Activated naive CD4-positive, alpha-beta T cell treated with anti-CD3 and anti-CD28 coated beads, Interleukin-2, amount 10 ng/mL, durations not matched to agents 7 days and 5 days (primary cell): ENCODE results near the gene ATOSB.

ENCODE experiments used
- CTCF ChIA-PET: fragments of 350-600 bp; sonication (Branson Sonifier 250); formaldehyde crosslinking; loops from one replicate; lab custom pipeline; 2021; ENCODE audit warnings: antibody characterized with exemption; lab: Charles Lee
- DNase-seq: peaks from one replicate; pipeline ENCODE4 v3.0.0-alpha.2; 2020
- H3K27ac Mint-ChIP-seq: one replicate; pipeline ENCODE4 v1.8.0; 2021; ENCODE audit warnings: mild to moderate bottlenecking, moderate library complexity, mixed read lengths
- H3K27me3 Mint-ChIP-seq: one replicate; pipeline ENCODE4 v1.8.0; 2021; ENCODE audit warnings: mild to moderate bottlenecking, mixed read lengths
- H3K36me3 Mint-ChIP-seq: one replicate; pipeline ENCODE4 v1.8.0; 2021; ENCODE audit warnings: mixed read lengths
- H3K4me1 Mint-ChIP-seq: one replicate; pipeline ENCODE4 v1.8.0; 2021; ENCODE audit warnings: mixed read lengths
- H3K4me3 Mint-ChIP-seq: one replicate; pipeline ENCODE4 v1.8.0; 2021; ENCODE audit warnings: mild to moderate bottlenecking, moderate library complexity, mixed read lengths
- H3K9me3 Mint-ChIP-seq: one replicate; pipeline ENCODE4 v1.8.0; 2021; ENCODE audit warnings: mixed read lengths

Gene ATOSB

DNA sequence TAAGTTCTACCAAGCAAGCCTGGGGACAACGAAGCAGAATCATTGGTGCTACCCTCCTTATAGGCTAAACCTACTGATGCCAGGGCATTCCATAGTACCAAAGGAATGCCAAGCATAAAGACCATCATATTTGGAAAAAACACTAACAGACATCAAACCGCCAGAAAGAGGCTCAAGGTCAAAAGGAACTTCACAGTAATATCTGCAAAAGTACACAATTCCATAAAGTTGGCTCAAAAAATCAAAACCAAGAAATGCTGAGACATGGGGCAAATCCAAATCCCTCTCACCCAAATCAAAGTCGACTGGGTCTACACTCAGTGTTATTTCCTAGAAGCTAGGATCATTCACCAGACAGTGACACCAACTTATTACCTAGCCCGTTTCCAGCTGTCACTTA, 46.6 kb downstream of the ATOSB start:
- Mint-ChIP-seq H3K9me3 (no peaks in the 10 kb centered on the region), H3K4me3 (no peak overlapping the region)

GRCh38 chr9:35067056-35067455, 48.6 kb downstream of the ATOSB start:
- DNase-seq = no peak
- H3K27me3 Mint-ChIP-seq = no peaks in the 10 kb centered on the region
- no peaks in the 10 kb centered on the region for H3K9me3 Mint-ChIP-seq
- CTCF ChIA-PET = no interaction called here
- no peak overlapping the region for H3K27ac Mint-ChIP-seq
- peaks cover 70% of the 10 kb centered on the region for H3K36me3 Mint-ChIP-seq
- no peak overlapping the region for H3K4me3 Mint-ChIP-seq
- peaks cover 37% of the 10 kb centered on the region for H3K4me1 Mint-ChIP-seq

More for the DNA sequence above, 46.6 kb downstream of the ATOSB start:
- H3K36me3 Mint-ChIP-seq = peaks cover 58% of the 10 kb centered on the region
- H3K4me1 Mint-ChIP-seq = peaks cover 48% of the 10 kb centered on the region
- CTCF ChIA-PET = no interaction called here
- H3K27me3 Mint-ChIP-seq = no peaks in the 10 kb centered on the region
- peak overlapping the region; percentile 69 for H3K27ac Mint-ChIP-seq
- no peak for DNase-seq

GRCh38 chr9:35060548-35061207, 55.0 kb downstream of the ATOSB start:
- no peaks in the 10 kb centered on the region for H3K27me3 Mint-ChIP-seq
- H3K4me1 Mint-ChIP-seq = no peaks in the 10 kb centered on the region
- H3K27ac Mint-ChIP-seq = no peak overlapping the region
- no peak for DNase-seq
- no peaks in the 10 kb centered on the region for H3K9me3 Mint-ChIP-seq
- no peak overlapping the region for H3K4me3 Mint-ChIP-seq
- CTCF ChIA-PET = interaction anchor here (1.0 to 1.6 kb wide), 2 partner anchors 9 to 161 kb away, joined by 3 to 4 read pairs; no protein-coding TSS in a partner anchor
- H3K36me3 Mint-ChIP-seq = peaks cover 81% of the 10 kb centered on the region

- Mint-ChIP-seq H3K36me3 (peaks cover 81% of the 10 kb centered on the region), H3K4me3 (no peak overlapping the region), H3K27me3 (no peaks in the 10 kb centered on the region), H3K9me3 (no peaks in the 10 kb centered on the region), H3K4me1 (no peaks in the 10 kb centered on the region), H3K27ac (peak overlapping the region; percentile 15)
- no peak for DNase-seq
- CTCF ChIA-PET = interaction anchor here (1.6 kb wide), 1 partner anchor 8 kb away, joined by 4 read pairs; no protein-coding TSS in a partner anchor
These were observed 56.2 kb downstream of the ATOSB start for GRCh38 chr9:35059438-35059837.

GRCh38 chr9:35057271-35057620, 58.4 kb downstream of the ATOSB start:
- H3K27ac Mint-ChIP-seq = no peak overlapping the region
- no peak overlapping the region for H3K4me3 Mint-ChIP-seq
- H3K4me1 Mint-ChIP-seq = no peaks in the 10 kb centered on the region
- CTCF ChIA-PET = interaction anchor here (0.7 kb wide), 1 partner anchor 14 kb away, joined by 3 read pairs; no protein-coding TSS in a partner anchor
- peaks cover 75% of the 10 kb centered on the region for H3K36me3 Mint-ChIP-seq
- no peaks in the 10 kb centered on the region for H3K27me3 Mint-ChIP-seq
- H3K9me3 Mint-ChIP-seq = no peaks in the 10 kb centered on the region
- DNase-seq = no peak

DNA sequence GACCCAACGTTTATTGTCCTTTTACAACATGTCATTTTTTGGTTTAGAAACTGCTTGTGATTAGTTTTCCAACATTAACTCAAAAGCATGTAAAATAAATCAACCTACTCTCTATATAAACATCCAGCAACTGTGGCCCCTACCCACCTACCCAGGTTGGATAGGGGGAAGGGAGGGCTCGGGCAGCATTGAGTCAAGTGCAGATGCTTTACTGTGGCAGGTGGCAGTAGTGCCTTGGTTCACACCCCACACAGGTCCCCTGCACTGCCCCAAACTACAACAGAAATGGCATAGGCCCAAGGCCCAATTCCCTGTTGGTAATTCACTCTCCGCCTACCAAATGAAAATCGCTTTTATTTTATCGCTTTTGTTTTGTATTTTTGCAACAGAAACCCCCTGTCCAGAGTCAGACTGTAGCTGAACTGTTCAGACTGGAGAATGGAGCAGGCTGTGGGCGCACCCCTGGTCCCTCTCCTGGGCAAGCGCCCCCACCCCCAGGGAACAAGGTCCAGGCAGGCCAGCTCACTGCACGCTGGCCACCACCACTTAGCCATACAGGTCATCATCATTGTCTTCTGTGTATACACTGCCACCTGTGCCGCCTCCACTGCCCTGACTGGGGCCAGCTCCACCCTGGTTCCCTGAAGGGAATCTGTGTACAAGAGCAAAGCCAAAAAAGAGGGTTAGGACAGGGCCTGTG, 58.9 kb downstream of the ATOSB start:
- Mint-ChIP-seq H3K36me3 (peaks cover 71% of the 10 kb centered on the region), H3K27ac (no peak overlapping the region), H3K9me3 (no peaks in the 10 kb centered on the region), H3K4me1 (no peaks in the 10 kb centered on the region), H3K27me3 (no peaks in the 10 kb centered on the region), H3K4me3 (no peak overlapping the region)
- DNase-seq = no peak
- CTCF ChIA-PET = interaction anchor here (0.7 to 1.3 kb wide), 2 partner anchors 15 to 157 kb away, joined by 3 to 4 read pairs; no protein-coding TSS in a partner anchor

DNA sequence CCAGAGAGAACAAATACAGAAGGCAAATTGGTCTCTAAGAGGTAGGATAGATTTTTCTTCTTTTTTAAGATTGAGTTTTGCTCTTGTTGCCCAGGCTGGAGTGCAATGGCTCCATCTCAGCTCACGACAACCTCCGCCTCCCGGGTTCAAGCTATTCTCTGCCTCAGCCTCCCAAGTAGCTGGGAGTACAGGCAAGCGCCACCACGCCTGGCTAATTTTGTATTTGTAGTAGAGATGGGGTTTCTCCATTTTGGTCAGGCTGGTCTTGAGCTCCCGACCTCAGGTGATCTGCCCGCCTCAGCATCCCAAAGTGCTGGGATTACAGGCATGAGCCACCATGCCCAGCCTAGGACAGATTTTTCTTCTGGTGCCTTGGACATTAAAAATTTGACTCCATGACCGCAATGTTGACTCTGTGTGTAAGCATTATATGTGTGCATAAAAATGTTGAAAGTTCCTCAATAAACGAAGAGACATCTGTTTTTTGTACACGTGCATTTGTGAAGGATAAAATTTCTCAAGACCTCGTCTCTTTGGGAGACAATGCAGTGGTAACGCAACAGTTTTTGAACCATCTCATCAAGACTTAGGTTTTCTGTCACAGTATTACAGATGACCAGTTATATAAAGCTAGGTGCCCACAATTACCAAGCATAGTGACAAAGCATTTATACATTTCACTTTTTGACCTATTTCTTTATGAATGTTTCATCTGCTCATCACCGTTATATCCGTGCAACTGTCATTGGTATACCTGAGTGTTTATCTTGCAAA, 60.6 kb downstream of the ATOSB start:
- no peaks in the 10 kb centered on the region for H3K4me1 Mint-ChIP-seq
- H3K27ac Mint-ChIP-seq = peak overlapping the region; percentile 55
- CTCF ChIA-PET = interaction anchor here (0.6 kb wide), 1 partner anchor 27 kb away, joined by 3 read pairs; no protein-coding TSS in a partner anchor
- peaks cover 61% of the 10 kb centered on the region for H3K36me3 Mint-ChIP-seq
- H3K9me3 Mint-ChIP-seq = no peaks in the 10 kb centered on the region
- H3K27me3 Mint-ChIP-seq = no peaks in the 10 kb centered on the region
- H3K4me3 Mint-ChIP-seq = no peak overlapping the region
- DNase-seq = no peak

GRCh38 chr9:35054185-35054835, 61.4 kb downstream of the ATOSB start:
- no peak for DNase-seq
- H3K4me1 Mint-ChIP-seq = no peaks in the 10 kb centered on the region
- no peaks in the 10 kb centered on the region for H3K27me3 Mint-ChIP-seq
- H3K4me3 Mint-ChIP-seq = no peak overlapping the region
- CTCF ChIA-PET = interaction anchor here (1.1 kb wide), 1 partner anchor 155 kb away, joined by 3 read pairs; no protein-coding TSS in a partner anchor
- no peak overlapping the region for H3K27ac Mint-ChIP-seq
- H3K9me3 Mint-ChIP-seq = no peaks in the 10 kb centered on the region
- peaks cover 53% of the 10 kb centered on the region for H3K36me3 Mint-ChIP-seq
